Measurements from ENCODE around the gene CDK5R2.
"Not testable (repeated sequence)": the region's sequence is repeated elsewhere in the genome, so short reads cannot be mapped to it uniquely, and the experiment has no call there.

Gene CDK5R2

GRCh38 chr2:218959141-218959731 is at the start of gene CDK5R2:
CDK5R2 (plus strand) TSS chr2:218959666; CDS start chr2:218959821, 155 bp downstream.
- DNase-seq (ENCODE audit: low read depth in 2 of 2), result peak; percentile 59 to 77

GRCh38 chr2:218910741-218911140 is 48.7 kb upstream of the CDK5R2 start:
- DNase-seq (ENCODE audit: low read depth in 2 of 2), result no peak

- DNase-seq (ENCODE audit: low read depth in 2 of 2), result no peak
Observed at GRCh38 chr2:218920504-218920903, 39.0 kb upstream of the CDK5R2 start.

GRCh38 chr2:218924757-218925156 is 34.7 kb upstream of the CDK5R2 start:
- no peak for DNase-seq (ENCODE audit: low read depth in 2 of 2)

GRCh38 chr2:218925434-218925833 is 34.0 kb upstream of the CDK5R2 start:
- no peak for DNase-seq (ENCODE audit: low read depth in 2 of 2)

GRCh38 chr2:218927422-218927821 is 32.0 kb upstream of the CDK5R2 start:
- DNase-seq (ENCODE audit: low read depth in 2 of 2), result no peak

GRCh38 chr2:218927876-218928275 is 31.6 kb upstream of the CDK5R2 start:
- no peak for DNase-seq (ENCODE audit: low read depth in 2 of 2)

- DNase-seq (ENCODE audit: low read depth in 2 of 2), result not testable (repeated sequence)
Observed at GRCh38 chr2:218930488-218930887, 29.0 kb upstream of the CDK5R2 start.

GRCh38 chr2:218931751-218932150 is 27.7 kb upstream of the CDK5R2 start:
- DNase-seq (ENCODE audit: low read depth in 2 of 2), result not testable (repeated sequence)

- no peak for DNase-seq (ENCODE audit: low read depth in 2 of 2)
Observed at GRCh38 chr2:218944759-218945404, 14.6 kb upstream of the CDK5R2 start.

- no peak for DNase-seq (ENCODE audit: low read depth in 2 of 2)
Observed at GRCh38 chr2:218946621-218947020, 12.8 kb upstream of the CDK5R2 start.

GRCh38 chr2:218952160-218952559 is 7.3 kb upstream of the CDK5R2 start:
- no peak for DNase-seq (ENCODE audit: low read depth in 2 of 2)

GRCh38 chr2:218953366-218953954 is 6.0 kb upstream of the CDK5R2 start:
- no peak for DNase-seq (ENCODE audit: low read depth in 2 of 2)

- no peak for DNase-seq (ENCODE audit: low read depth in 2 of 2)
Observed at GRCh38 chr2:218954541-218955300, 4.7 kb upstream of the CDK5R2 start.

GRCh38 chr2:218956039-218956438 is 3.4 kb upstream of the CDK5R2 start:
- DNase-seq (ENCODE audit: low read depth in 2 of 2), result no peak

- DNase-seq (ENCODE audit: low read depth in 2 of 2), result no peak
Observed at GRCh38 chr2:218957671-218958070, 1.8 kb upstream of the CDK5R2 start.

- DNase-seq (ENCODE audit: low read depth in 2 of 2), result no peak
Observed at GRCh38 chr2:218958276-218958675, 1.2 kb upstream of the CDK5R2 start.

GRCh38 chr2:218959761-218960308 is 369 bp downstream of the CDK5R2 start:
- DNase-seq (ENCODE audit: low read depth in 2 of 2), result no peak

- no peak for DNase-seq (ENCODE audit: low read depth in 2 of 2)
Observed at GRCh38 chr2:218960309-218961165, 1.1 kb downstream of the CDK5R2 start.

- DNase-seq (ENCODE audit: low read depth in 2 of 2), result no peak
Observed at GRCh38 chr2:218961229-218961628, 1.8 kb downstream of the CDK5R2 start.

Measured in stimulated activated CD4-positive, alpha-beta T cell treated with anti-CD3 and anti-CD28 coated beads, Interleukin-12 subunit alpha, Interleukin-12 subunit beta, amount 100 ng/mL, for 24 hours (primary cell).